Measurements from ENCODE around the gene H6PD. TPM values are rescaled to one million over a fixed set of nuclear protein-coding genes. Genes with fewer than 3 reads are reported as not detected.

Gene H6PD
- total and polyA plus RNA-seq, 9 of the 15 experiments (the other 6 are each of a cell fraction or from before 2014, with no cell fraction given), result 0.04 to 2.5 (median 0.95) TPM

GRCh38 chr1:9187004-9187403 lies 47.6 kb upstream of the H6PD start (continued):
- TF ChIP-seq TCF7 (IDR thresholded peaks at IDR 0.05; ENCODE audit: borderline replicate concordance), result no peak
- no peak for TF ChIP-seq XRCC4 (IDR thresholded peaks at IDR 0.05; ENCODE audit: extremely low read depth, insufficient read depth, insufficient read length)
- TF ChIP-seq ZBTB8A (IDR thresholded peaks at IDR 0.05; ENCODE audit: partially characterized antibody), result no peak
- no peak for TF ChIP-seq HNRNPUL1 (IDR thresholded peaks at IDR 0.05; ENCODE audit: low read length)
- TF ChIP-seq MAFG (tag; conservative IDR thresholded peaks at IDR 0.05), result peak; percentile 50; the same call in 1 of the 2 replicates
- no peak for TF ChIP-seq E2F5 (CRISPR knock-in tag; IDR thresholded peaks at IDR 0.05)
- TF ChIP-seq MXD1 (CRISPR knock-in tag; IDR thresholded peaks at IDR 0.05; ENCODE audit: borderline replicate concordance, poor library complexity, severe bottlenecking), result no peak
- no peak for TF ChIP-seq GMEB1 (CRISPR knock-in tag; IDR thresholded peaks at IDR 0.05)
- no peak for TF ChIP-seq BRF1 (IDR thresholded peaks at IDR 0.05; ENCODE audit: borderline replicate concordance, extremely low read depth, insufficient read length)
- no peak for TF ChIP-seq ATF7 (IDR thresholded peaks at IDR 0.05)
- TF ChIP-seq MAFF (IDR thresholded peaks at IDR 0.05; ENCODE audit: low read length), result peak; percentile 58
- TF ChIP-seq ZNF551 (CRISPR knock-in tag; IDR thresholded peaks at IDR 0.05), result no peak
- no peak for TF ChIP-seq RNF2 (IDR thresholded peaks at IDR 0.05)
- TF ChIP-seq ZNF316 (IDR thresholded peaks at IDR 0.05), result peak; percentile 77
- TF ChIP-seq CLOCK (CRISPR knock-in tag; IDR thresholded peaks at IDR 0.05; ENCODE audit: borderline replicate concordance), result no peak
- no peak for TF ChIP-seq NFIX (CRISPR knock-in tag; IDR thresholded peaks at IDR 0.05; ENCODE audit: low read depth)
- no peak for TF ChIP-seq ZNF165 (CRISPR knock-in tag; IDR thresholded peaks at IDR 0.05; ENCODE audit: borderline replicate concordance)
